NCI-H748 treated with DMSO at 0.1 percent for 48 hours (cell line): ENCODE measurements around the gene SIRT2.
A peak's percentile ranks its signal among the peaks of the same experiment; 100 is the strongest.
"Not testable (repeated sequence)": the region's sequence is repeated elsewhere in the genome, so short reads cannot be mapped to it uniquely, and the experiment has no call there.

ENCODE experiments used
- DNase-seq: peaks from one replicate; lab custom pipeline; 2025; lab: John Stamatoyannopoulos, UW

Gene SIRT2

GRCh38 chr19:38899447-38900201 lies at the start of gene SIRT2, which contains the start of gene NFKBIB:
Gene SIRT2 (minus strand): TSS chr19:38899618. CDS start chr19:38899521, 97 bp downstream.
Gene NFKBIB (plus strand): TSS chr19:38899969. CDS start chr19:38900033, 64 bp downstream.
- DNase-seq: peak; percentile 99

GRCh38 chr19:38946229-38947010 lies 47.0 kb upstream of the SIRT2 start:
- no peak for DNase-seq

DNA sequence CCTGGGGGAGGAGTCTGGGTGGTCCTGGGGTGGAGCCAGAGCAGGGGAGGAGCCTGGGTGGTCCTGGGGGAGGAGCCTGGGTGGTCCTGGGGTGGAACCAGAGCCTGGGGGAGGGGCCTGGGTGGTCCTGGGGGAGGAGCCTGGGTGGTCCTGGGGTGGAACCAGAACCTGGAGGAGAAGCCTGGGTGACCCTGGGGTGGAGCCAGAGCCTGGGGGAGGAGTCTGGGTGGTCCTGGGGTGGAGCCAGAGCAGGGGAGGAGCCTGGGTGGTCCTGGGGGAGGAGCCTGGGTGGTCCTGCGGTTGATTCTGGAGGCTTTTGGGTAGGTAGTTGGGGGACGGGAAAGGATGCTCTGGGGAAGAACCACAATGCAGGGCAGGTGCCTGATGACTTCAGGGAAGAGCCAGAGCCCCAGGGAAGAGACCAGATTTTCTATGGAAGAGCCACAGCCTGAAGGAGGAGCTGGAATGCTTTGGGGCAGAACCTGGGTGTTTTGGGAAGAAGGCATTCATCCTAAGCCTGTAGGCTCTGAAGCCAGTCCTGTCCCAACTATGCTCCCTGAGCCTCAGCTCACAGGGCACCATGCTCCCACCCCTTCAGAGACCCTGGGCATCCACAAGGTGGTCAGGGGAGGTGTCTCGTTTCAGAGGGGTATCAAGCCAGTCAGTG lies 46.3 kb upstream of the SIRT2 start:
- no peak for DNase-seq

- peak; percentile 32 for DNase-seq
These were observed 45.6 kb upstream of the SIRT2 start for GRCh38 chr19:38944981-38945506.

GRCh38 chr19:38942471-38943181 lies 43.2 kb upstream of the SIRT2 start:
- DNase-seq: no peak

DNA sequence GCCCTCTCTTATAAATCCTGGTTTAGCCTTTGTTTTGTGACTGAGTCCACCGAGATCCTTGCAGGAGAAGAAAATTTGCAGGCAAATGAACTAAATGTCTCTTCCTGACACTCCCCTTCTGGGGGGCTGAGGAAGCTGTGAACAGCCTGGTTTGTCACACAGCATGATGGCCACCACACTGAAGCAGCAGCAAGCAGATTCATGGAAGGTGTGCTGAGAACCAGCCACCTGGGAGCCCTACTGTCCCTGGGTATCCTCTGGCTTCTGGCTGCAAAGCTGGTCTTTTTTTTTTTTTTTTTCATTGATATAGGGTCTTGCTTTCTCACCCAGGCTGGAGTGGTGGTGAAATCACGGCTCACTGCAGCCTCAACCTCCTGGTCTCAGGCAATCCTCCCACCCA lies 42.6 kb upstream of the SIRT2 start:
- DNase-seq: no peak

GRCh38 chr19:38941466-38941865 lies 42.0 kb upstream of the SIRT2 start:
- not testable (repeated sequence) for DNase-seq

DNA sequence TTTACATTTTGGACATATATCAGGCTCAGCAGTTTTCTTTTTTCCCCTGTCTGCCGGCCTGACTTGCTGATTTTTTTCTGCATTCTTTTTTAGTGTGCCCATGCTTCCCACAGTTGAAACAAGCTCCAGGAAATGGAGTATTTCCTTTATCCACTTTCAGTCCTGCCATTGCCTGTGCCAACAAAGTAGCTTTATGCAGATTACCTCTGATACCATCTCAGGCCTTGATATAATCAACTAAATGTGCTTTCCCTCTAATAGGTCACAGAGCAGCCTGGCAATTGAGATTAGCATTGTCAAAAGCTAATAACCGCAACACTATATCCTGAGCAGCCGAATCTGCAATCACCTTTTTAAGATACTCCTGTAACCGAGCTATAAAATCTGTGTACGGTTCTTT lies 40.5 kb upstream of the SIRT2 start:
- DNase-seq: no peak

GRCh38 chr19:38933544-38933943 lies 34.1 kb upstream of the SIRT2 start:
- no peak for DNase-seq

- DNase-seq: no peak
These were observed 33.2 kb upstream of the SIRT2 start for GRCh38 chr19:38932425-38933179.

GRCh38 chr19:38931521-38931793 lies 32.0 kb upstream of the SIRT2 start:
- DNase-seq: no peak

- peak; percentile 99 for DNase-seq
These were observed 31.5 kb upstream of the SIRT2 start, which contains the start of gene MRPS12 for GRCh38 chr19:38930776-38931520. Gene MRPS12 (plus strand): TSS chr19:38930944. CDS start chr19:38931295, 351 bp downstream.

DNA sequence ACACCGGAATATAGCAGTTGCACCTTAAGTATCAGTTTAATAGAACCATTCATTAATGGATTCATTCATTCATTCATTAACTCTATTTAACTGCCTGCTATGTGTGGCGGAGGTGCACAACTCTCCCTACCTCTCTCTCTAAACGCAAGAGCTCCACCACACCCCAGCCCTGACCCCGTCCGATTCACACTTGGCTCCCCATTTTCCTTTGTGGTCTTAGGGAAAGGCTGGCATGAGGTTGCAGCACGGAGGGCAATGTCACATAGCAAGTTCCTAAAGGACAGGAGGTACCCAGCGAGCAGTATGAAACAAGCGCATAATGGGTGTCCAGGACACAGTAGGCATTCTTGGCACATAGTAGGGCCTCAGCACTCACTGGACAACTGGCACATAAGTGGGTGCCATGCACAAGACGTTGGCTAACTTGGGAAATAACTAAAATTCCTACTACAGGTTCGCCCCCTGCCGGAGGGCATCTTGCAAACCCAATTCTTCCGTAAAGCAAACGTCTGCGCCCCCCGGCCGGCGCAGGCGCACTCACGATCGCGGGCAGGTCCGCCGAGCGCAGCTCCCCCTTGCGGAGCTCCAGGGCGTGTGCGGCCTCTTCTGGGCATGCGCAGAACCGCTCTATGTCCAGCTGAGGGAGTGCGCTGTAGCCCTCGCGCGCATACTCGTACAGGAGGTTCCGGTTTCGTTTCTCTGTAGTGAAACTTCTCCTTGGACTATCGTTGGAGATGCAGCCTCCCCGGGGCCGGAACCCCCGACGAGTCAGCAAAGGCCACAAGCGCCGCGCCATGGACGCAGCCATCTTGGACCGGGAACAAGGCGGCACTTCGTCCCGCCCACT lies 30.7 kb upstream of the SIRT2 start, which contains the start of gene SARS2:
TSS of gene SARS2 (minus strand) at position 835 of the 847 bp plus-strand sequence. CDS start at position 808, 27 bp downstream.
- DNase-seq: peak; percentile 98

- no peak for DNase-seq
These were observed 29.1 kb upstream of the SIRT2 start for GRCh38 chr19:38928391-38929001.

DNA sequence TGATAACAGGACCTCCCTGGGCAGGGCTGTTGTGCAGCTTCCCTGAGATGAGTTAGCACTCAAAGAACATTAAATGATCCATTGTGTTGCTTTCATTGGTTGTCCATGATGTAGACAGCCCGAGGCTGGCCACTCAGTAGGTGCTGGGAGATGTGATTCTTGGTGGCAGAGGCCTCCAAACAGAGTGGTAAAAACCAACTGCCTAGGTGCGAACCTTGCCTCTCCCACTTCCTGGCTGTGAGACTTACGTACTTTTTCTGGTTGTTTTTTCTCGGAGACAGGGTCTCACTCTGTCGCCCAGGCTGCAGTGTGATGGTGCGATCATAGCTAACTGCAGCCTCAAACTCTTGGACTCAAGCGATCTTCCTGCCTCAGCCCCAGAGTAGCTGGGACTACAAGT lies 25.0 kb upstream of the SIRT2 start:
- no peak for DNase-seq

DNA sequence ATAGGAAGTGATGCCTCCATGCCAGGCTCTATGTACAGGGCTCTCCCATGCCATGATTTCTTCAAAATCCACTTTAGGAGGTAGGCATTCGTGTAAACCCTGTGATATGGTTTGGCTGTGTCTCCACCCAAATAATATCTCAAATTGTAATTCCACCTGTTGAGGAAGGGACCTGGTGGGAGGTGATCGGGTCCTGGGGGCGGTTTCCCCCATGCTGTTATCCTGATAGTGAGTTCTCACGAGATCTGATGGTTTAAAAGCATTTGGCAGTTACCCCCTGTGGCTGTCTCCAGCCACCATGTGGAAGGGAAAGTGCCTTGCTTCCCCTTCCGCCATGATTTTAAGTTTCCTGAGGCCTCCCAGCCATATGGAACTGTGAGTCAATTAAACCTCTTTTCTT lies 23.1 kb upstream of the SIRT2 start:
- DNase-seq: no peak

- no peak for DNase-seq
These were observed 22.2 kb upstream of the SIRT2 start for GRCh38 chr19:38921420-38922274.
